ENCODE measurements around the gene SUMF2.
"Not testable (repeated sequence)": the region's sequence is repeated elsewhere in the genome, so short reads cannot be mapped to it uniquely, and the experiment has no call there.

Gene SUMF2

DNA sequence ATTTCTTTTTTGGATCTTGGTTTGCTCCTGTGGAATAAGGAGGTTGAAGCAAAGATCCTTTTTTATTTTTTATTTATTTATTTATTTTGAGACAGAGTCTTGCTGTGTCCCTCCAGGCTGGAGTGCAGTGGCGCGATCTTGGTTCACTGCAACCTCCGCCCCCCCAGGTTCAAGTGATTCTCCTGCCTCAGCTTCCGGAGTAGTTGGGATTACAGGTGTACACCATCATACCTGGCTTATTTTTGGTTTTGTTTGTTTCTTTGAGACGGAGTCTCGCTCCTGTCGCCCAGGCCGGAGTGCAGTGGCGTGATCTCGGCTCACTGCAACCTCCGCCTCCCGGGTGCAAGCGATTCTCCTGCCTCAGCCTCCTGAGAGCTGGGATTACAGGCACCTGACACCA lies 2.3 kb downstream of the SUMF2 start:
- not testable (repeated sequence) for DNase-seq

DNA sequence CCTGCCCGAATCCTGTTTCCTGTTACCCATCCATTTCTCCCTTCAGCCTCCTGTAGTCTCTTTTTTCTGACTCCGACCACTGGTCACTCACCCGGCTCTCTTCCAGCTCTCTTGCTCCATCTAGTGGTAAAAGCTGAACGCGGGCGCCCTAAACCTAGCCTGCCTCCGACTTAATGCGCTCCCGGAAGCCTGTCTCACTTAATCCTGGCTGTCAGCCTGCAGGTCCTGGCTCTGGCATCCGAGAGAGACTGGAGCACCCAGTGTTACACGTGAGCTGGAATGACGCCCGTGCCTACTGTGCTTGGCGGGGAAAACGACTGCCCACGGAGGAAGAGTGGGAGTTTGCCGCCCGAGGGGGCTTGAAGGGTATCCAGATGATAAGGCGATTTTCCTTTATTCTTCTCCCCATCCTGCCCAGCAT lies 10.3 kb downstream of the SUMF2 start:
- DNase-seq = peak; percentile 23 to 70 (median 46)

DNA sequence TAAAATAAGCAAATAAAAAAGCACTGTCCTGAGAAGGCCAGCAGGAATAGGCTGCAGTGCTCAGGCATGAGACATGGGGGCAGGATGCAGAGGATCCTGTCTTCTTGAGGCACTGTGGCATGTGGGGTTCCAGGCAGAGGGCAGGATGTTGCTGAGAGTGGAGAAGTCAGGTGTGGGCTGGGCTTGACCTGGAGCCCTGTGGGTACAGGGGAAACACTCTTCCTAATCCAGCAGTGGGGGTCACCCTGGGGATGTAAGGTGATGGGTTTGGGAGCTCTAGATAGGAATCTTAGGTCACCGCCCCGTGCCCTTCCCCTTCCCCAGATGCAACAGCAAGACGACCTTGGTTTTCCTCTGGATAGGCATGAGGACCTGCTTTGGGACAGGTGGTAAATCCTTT lies 13.6 kb downstream of the SUMF2 start:
- no peak for DNase-seq

DNA sequence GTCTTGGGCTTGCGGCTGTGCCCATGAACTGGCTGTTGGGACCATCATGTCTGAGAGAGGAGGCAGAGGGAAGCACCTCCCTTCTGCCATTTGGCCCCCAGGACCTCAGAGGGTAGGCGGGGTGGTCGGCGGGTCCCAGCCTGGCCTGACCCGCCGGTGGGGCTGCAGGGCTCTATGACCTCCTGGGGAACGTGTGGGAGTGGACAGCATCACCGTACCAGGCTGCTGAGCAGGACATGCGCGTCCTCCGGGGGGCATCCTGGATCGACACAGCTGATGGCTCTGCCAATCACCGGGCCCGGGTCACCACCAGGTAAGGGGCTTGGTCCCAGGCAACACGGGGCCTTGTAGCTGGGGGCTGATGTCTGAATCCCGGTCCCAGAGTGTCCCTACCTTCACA lies 14.1 kb downstream of the SUMF2 start:
- no peak for DNase-seq

DNA sequence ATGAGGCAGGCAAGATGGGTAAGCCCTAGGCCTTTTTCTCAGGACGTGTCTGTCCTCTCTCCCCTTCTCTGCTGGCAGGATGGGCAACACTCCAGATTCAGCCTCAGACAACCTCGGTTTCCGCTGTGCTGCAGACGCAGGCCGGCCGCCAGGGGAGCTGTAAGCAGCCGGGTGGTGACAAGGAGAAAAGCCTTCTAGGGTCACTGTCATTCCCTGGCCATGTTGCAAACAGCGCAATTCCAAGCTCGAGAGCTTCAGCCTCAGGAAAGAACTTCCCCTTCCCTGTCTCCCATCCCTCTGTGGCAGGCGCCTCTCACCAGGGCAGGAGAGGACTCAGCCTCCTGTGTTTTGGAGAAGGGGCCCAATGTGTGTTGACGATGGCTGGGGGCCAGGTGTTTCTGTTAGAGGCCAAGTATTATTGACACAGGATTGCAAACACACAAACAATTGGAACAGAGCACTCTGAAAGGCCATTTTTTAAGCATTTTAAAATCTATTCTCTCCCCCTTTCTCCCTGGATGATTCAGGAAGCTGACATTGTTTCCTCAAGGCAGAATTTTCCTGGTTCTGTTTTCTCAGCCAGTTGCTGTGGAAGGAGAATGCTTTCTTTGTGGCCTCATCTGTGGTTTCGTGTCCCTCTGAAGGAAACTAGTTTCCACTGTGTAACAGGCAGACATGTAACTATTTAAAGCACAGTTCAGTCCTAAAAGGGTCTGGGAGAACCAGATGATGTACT lies 15.5 kb downstream of the SUMF2 start:
- DNase-seq = no peak

DNA sequence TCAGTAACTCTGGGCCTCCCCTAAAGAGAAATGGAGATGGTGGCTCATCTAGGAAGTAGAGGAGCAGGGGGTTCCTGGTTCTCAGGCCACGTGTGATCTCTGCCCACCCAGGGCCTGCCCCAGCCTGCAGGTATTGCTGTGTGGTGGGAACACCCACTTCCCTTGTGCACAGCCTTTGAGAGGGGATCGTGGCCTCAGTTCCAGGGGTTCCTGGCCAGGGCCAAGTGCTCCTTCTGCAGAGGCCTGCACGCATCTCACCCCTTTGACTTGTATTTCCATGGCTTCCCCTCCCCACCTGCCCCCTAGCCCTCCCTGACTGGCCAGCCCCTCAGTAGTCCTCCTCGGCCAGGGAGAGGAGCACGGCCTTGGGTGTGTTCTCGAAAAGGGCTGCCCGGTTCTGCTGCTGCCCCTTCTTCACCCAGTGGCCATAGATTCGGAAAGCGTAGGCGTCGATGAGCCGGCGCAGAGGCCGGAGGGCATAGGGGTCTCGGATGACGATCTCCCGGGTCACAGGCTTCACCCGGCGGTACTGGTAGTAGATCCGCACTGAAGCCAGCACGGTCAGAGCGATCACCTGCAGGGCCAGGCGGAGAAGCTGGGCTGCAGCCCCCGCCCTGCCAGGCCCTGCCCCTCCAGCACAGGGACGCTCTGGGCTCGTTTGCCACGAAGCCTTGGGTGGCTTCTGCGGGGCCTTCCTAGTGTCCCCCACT lies 16.8 kb downstream of the SUMF2 start:
- DNase-seq = not testable (repeated sequence)

DNA sequence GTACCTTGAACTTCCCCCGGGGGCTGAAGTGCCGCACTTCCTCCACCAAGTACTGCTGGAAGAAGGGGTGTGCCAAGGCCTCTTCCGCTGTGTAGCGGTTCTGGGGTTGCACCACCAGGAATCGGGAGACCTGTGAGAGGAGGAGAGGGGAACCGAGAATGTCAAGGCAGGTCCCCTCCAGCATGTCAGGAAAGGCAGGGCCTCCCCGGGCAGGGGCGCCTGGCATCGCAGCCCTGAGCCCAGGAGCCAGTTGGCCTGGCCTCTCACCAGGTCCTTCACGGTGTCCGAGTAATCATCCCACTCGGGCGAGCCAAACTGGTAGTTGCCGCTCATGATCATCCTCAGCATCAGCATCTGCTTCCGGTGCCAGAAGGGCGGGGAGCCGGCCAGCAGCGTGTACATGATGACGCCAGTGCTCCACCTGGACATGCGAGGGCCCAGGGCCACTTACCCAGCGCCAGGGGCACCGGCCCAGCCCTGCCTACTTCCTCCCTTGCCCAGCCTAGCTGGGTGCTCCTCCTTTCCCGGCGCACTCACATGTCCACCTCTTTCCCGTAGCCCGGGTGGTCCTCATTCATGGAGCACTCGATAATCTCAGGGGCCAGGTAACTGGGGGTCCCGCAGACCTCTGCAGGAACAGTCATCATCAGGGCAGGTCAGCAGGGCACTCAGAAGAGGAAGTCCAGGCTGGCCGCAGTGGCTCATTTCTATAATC lies 17.7 kb downstream of the SUMF2 start:
- DNase-seq = no peak

DNA sequence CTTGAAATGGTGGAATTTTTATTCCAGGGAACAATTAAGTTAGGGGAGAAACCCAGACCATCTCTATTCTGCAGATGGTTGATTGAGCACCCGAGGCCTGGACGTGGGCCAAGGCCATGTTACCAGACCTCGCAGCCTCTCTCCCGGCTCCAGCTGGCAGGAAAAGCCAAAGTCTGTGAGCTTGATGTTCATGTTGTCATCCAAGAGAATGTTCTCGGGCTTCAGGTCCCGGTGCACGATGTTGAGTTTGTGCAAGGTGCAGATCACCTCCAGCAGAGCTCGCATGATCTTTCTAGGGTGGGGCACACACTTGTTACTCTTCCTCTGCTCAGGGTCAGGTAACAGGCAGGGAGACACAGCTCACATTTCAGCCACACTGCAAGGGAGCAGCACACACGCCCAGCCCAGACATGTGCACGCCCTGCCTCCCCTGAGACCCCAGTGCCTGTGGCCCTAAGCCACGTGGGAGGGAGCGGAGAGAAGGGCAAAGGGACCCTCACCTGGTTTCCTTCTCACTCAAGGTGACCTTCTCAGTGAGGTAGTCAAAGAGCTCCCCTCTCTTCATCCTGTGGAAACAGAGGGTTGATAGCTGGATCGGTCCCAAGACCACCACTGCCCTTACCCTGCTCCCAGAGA lies 19.2 kb downstream of the SUMF2 start:
- DNase-seq = no peak

DNA sequence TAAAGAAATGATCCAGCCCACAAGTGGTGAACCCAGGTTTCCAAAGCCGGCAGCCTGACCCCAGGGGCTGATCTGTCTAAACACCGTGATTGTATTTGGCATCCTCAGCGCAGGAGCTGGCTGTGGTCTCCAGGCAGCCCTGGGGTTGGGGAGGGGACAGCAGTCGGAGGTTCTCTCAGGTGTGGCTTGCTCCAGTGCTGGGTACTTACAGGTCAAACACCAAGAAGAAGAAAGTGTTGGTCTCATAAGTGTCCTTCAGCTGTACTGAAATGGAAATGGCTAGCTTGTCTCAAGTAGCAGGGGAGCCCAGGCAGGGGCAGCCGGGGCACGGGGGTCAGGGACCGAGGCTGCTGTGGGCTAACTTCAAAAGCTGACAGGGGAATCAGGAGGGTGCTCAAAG lies 22.7 kb downstream of the SUMF2 start:
- DNase-seq = no peak

DNA sequence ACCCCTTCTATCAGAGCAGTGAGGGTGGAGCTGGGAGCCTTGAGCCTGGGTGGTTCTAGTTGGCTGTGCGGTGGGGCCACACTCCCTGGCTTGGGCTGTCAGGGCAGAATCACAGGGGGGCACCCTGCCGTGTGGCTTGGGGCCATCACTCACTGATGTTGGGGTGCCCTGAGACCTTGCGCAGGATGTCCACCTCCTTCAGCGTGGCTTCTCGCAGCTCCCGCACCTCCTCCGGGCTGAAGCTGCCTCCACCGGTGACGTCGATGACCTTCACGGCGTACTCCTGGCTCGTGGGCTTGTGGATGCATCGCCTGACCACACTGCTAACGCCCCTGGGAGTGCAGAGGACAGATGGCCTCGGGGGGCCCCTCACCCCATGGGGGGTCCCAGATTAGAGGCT lies 23.4 kb downstream of the SUMF2 start:
- no peak for DNase-seq

DNA sequence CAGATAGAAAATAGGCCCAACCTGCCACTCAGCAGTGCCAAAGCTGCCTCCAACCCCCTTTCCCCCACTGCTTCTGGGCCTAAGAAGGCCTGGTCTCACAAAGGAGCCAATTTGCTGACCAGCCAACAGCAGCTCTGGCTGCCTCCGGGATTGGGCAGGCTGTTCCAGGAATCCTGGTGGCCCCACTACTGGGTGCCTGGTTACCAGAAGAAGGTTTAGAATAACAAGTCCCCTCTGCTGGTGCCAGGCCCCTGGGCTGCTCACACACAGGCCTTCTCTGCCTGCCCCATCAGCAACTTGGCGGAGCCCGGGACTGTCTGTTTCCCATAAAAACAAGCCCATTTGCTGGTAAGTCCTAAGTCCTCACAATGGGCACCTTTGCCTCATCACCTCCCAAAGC lies 27.5 kb downstream of the SUMF2 start:
- DNase-seq = no peak

DNA sequence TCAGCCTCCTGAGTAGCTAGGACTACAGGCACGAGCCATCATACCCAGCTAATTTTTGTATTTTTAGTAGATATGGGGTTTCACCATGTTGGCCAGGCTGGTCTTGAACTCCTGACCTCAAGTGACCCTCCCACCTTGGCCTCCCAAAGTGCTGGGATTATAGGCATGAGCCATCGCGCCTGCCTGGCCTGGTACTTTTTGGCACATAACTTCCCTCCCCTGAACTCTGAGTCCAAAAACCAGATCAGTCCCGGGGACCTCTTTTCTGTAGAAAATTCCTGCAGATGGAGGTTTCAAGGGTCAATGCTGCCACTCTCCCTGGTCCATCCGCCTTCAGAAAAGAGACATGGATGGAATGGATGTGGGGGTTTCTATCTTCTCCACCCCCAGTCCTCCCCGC lies 28.3 kb downstream of the SUMF2 start:
- DNase-seq = not testable (repeated sequence)

DNA sequence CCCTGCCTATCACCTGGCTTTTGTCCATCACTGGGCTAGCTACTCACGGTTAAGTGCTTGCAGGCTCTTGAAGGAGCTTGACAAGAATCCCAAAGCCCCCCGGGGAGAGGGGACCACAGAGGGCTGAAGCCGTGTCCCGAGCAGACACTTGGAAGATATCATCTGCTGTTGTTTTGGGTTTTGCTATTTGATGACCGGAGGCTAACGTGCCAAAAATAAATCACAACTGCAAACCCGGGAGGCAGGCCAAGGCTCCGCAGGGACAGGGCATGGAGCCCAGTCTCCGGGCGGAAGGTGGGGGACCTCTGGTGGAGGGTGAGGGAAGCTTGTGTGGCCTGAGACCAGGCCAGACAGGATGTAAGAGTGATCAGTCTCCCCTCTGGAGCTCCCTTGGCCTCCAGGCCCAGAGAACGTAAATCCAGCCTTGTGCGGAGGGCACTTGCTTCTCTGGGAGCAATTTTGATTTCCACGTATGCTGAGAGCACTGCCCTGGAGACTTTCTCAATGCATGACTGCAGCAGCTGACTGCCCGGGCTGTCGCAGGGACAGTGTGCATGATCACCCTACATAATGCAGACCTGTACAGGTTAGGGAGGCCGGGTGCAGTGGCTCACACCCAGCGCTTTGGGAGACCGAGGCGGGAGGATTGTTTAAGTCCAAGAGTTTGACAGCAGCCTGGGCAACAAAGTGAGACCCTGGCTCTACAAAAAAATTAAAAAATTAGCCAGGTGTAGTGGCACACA lies 28.9 kb downstream of the SUMF2 start, which contains the start of gene PHKG1:
Gene PHKG1, minus strand, starts transcription at position 164 of the 743 bp plus-strand sequence. CDS start 4,011 bp downstream, outside the sequence.
- DNase-seq = no peak

DNA sequence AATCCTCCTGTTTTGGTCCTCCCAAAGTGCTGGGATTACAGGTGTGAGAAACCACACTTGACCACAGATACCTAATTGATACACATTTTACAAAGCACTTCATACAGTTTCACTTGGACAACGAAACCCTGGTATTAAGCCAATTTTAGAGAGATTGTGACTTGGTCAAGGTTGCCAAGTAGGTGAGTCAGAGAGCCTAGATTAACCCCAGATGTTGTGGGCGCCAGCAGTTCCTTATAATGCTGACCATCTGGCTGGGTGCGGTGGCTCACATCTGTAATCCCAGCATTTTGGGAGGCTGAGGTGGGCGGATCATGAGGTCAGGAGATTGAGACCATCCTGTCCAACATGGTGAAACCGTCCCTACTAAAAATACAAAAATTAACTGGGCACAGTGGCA lies 33.6 kb downstream of the SUMF2 start:
- DNase-seq = no peak

DNA sequence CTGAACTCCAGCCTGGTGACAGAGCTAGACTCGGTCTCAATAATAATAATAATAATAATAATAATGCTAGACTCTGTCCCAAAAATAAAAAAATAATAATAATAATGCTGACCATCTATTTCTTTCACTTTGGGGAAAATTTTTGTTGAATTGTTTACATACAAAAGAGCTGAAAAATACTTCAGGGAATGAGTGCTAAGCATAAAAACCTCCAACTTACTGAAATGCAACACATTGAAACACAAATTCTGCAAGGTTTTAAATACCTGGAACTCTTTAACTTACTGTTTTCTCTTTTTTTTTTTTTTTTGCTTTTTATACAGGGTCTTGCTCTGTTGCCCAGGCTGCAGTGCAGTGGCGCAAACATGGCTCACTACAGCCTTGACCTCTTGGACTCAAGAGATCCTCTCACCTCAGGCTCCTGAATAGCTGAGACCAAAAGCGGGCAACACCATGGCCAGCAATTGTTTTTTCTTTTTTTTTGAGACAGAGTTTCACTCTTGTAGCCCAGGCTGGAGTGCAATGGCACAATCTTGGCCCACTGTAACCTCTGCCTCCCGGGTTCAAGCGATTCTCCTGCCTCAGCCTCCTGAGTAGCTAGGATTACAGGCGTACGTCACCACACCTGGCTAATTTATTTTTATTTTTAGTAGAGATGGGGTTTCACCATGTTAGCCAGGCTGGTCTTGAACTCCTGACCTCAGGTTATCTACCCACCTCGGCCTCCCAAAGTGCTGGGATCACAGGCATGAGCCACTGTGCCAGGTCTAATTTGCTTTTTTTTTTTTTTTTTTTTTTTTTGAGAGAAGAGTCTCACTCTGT lies 34.3 kb downstream of the SUMF2 start:
- DNase-seq = not testable (repeated sequence)

DNA sequence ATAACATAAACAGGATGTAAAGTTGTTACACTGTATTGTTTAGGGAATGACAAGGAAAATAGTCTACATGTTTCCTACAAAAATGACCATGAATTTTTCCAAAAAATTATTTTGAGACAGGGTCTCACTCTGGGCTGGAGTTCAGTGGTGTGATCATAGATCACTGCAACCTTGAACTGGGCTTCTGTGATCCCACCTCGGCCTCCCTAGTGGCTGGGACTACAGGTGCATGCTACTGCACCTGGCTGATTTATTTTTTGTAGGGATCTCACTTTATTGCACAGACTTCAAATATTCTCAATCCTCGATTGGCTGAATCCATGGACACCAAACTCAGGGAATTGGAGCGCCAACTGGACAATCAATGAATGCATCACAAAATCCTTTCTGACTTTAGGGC lies 35.6 kb downstream of the SUMF2 start:
- no peak for DNase-seq

DNA sequence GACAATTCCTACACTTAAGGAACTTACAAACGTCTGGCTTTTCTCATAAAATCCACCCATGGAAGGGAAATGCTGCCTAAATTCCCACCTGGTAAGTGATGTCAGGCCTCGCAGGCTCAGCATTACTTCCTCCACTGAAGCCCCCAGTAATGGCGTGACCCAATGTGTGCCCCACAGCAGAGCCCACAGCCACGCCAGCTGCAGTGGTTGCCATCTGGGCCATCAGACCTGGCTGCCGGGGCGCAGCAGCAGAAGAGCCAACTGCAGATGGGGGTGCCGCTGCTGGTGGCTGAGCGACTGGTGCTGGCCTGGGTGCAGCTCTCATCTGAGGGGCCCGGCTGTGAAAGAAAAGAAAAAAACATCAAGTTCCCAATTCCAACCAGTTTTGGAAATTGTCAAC lies 40.1 kb downstream of the SUMF2 start:
- not testable (repeated sequence) for DNase-seq

DNA sequence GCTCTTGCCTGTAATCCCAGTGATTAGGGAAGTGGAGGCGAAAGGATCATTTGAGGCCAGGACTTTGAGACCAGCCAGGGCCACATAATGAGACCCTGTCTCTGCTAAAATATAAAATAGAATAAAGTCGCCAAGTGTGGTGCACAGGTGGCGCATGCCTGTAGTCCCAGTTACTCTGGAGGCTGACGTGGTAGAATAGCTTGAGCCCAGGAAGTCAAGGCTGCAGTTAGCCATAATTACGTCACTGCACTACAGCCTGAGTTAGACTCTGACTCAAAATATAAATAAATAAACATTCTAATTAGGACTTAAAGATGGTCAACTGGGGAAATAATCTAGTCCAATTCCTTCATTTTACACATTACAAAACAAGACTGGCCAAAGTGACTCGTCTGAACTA lies 41.4 kb downstream of the SUMF2 start:
- peak in 4 of 6 experiments; percentile 7 to 42 (median 21) for DNase-seq

DNA sequence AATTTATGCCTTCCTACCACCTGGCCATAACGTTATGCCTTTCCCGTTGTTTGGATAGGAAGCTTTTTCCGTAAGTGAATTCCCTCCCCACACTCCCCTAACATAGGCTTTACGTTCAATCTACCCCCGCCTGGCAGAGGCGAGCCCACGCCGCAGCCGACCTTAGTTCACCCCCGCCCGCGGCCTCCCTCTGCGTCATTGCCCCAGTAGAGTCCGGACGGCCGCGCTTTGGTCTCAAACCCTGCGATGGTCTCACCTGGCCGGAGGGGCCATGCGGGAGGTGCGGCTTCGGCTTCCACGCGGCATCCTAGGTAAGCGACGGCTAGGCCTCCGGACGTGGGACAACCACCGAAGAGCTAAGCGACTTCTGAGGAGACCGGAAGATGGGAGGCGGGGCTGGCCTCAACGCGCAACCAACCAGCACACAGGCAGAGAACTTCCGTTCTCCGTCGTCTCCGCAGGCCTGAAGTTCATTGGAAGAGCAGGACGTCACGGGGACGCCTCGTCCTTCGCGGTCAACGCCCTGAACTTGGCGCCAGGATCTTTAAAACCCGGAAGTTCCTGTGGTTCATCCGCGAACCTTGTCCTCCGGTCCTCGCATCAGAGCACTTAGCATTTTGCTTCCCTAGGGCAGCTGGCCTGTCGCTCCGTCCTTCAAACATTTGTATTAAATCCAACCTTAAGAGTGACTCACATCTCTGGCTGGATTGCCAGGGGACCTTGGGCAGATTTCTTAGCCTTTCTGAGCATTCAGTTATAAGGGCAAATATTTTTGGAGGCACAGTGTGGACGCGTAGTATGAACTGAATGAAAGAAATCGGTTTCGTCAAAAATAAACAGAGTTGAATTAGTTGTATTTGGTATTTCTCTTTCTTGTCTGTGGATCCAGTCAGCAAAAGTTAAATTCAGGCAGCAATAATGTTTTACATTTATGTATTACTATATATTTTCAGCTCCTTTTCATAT lies 42.3 kb downstream of the SUMF2 start, which contains the start of gene CHCHD2:
Gene CHCHD2, minus strand, starts transcription at position 369 of the 966 bp plus-strand sequence. Its CDS starts 63 bp downstream, at position 306.
- DNase-seq = peak; percentile 82 to 93 (median 91)

DNA sequence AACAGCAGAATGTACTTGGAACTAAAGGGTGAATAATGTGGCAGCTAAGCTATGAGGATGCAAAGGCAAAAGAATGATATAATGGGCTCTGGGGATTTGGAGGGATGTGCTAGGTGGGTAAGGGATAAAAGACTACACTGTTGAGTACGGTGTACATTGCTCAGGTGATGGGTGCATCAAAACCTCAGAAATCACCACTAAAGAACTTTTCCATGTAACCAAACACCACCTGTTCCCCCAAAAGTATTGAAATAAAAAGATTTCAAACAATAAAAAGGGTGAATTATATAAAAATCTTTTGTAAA lies 43.8 kb downstream of the SUMF2 start:
- no peak for DNase-seq

Data from stimulated activated naive CD4-positive, alpha-beta T cell (primary cell).